ENCODE results near the gene INO80.

INO80 gene

GRCh38 chr15:41020829-41021228 is 95.3 kb downstream of the INO80 start:
- no peak for TF ChIP-seq POLR2AphosphoS5 (IDR thresholded peaks at IDR 0.05; ENCODE audit: low read depth, low read length)
- TF ChIP-seq SIN3A (IDR thresholded peaks at IDR 0.05; ENCODE audit: borderline replicate concordance, insufficient read depth, low read length), result no peak
- no peak for TF ChIP-seq TAF1 (IDR thresholded peaks at IDR 0.05; ENCODE audit: borderline replicate concordance, insufficient read depth, low read length)
- TF ChIP-seq REST (IDR thresholded peaks at IDR 0.05; ENCODE audit: insufficient read depth in 1 of 2, low read depth in 2 of 2, low read length in 2 of 2), result no peak
- no peak for TF ChIP-seq FOXP2 (optimal IDR thresholded peaks at IDR 0.05; ENCODE audit: borderline replicate concordance, extremely low read depth, extremely low read length, insufficient read depth)

GRCh38 chr15:41020311-41020710 is 95.8 kb downstream of the INO80 start:
- TF ChIP-seq SIN3A (IDR thresholded peaks at IDR 0.05; ENCODE audit: borderline replicate concordance, insufficient read depth, low read length), result no peak
- no peak for TF ChIP-seq TAF1 (IDR thresholded peaks at IDR 0.05; ENCODE audit: borderline replicate concordance, insufficient read depth, low read length)
- no peak for TF ChIP-seq FOXP2 (optimal IDR thresholded peaks at IDR 0.05; ENCODE audit: borderline replicate concordance, extremely low read depth, extremely low read length, insufficient read depth)
- no peak for TF ChIP-seq REST (IDR thresholded peaks at IDR 0.05; ENCODE audit: insufficient read depth in 1 of 2, low read depth in 2 of 2, low read length in 2 of 2)
- TF ChIP-seq POLR2AphosphoS5 (IDR thresholded peaks at IDR 0.05; ENCODE audit: low read depth, low read length), result no peak

GRCh38 chr15:41019174-41019573 is 96.9 kb downstream of the INO80 start:
- TF ChIP-seq FOXP2 (optimal IDR thresholded peaks at IDR 0.05; ENCODE audit: borderline replicate concordance, extremely low read depth, extremely low read length, insufficient read depth) (no peak), TAF1 (IDR thresholded peaks at IDR 0.05; ENCODE audit: borderline replicate concordance, insufficient read depth, low read length) (no peak), POLR2AphosphoS5 (IDR thresholded peaks at IDR 0.05; ENCODE audit: low read depth, low read length) (no peak), SIN3A (IDR thresholded peaks at IDR 0.05; ENCODE audit: borderline replicate concordance, insufficient read depth, low read length) (no peak), REST (IDR thresholded peaks at IDR 0.05; ENCODE audit: insufficient read depth in 1 of 2, low read depth in 2 of 2, low read length in 2 of 2) (no peak)

- TF ChIP-seq TAF1 (IDR thresholded peaks at IDR 0.05; ENCODE audit: borderline replicate concordance, insufficient read depth, low read length) (no peak), POLR2AphosphoS5 (IDR thresholded peaks at IDR 0.05; ENCODE audit: low read depth, low read length) (no peak), REST (IDR thresholded peaks at IDR 0.05; ENCODE audit: insufficient read depth in 1 of 2, low read depth in 2 of 2, low read length in 2 of 2) (no peak)
Measured at GRCh38 chr15:41018534-41018933, 97.5 kb downstream of the INO80 start.

GRCh38 chr15:41017066-41017735 is 98.9 kb downstream of the INO80 start:
- TF ChIP-seq TAF1 (IDR thresholded peaks at IDR 0.05; ENCODE audit: borderline replicate concordance, insufficient read depth, low read length), result no peak
- no peak for TF ChIP-seq REST (IDR thresholded peaks at IDR 0.05; ENCODE audit: insufficient read depth in 1 of 2, low read depth in 2 of 2, low read length in 2 of 2)
- TF ChIP-seq FOXP2 (optimal IDR thresholded peaks at IDR 0.05; ENCODE audit: borderline replicate concordance, extremely low read depth, extremely low read length, insufficient read depth), result no peak
- no peak for TF ChIP-seq SIN3A (IDR thresholded peaks at IDR 0.05; ENCODE audit: borderline replicate concordance, insufficient read depth, low read length)
- TF ChIP-seq POLR2AphosphoS5 (IDR thresholded peaks at IDR 0.05; ENCODE audit: low read depth, low read length), result no peak

Data from PFSK-1 (cell line).